GM18519 (cell line): ENCODE data around the gene SIRT2.

ENCODE experiments used
- ATAC-seq: cut with Tn5 transposase; IDR thresholded peaks from one replicate; pipeline ENCODE4 v1.9.1; 2021; ENCODE audit warnings: mild to moderate bottlenecking, moderate library complexity; ENCODE audit not compliant: unreplicated experiment, low FRiP score

SIRT2 gene

GRCh38 chr19:38848299-38849146 is 50.9 kb downstream of the SIRT2 start:
- ATAC-seq, result no peak

GRCh38 chr19:38846097-38846496 is 53.3 kb downstream of the SIRT2 start:
- no peak for ATAC-seq

- no peak for ATAC-seq
Observed at GRCh38 chr19:38845374-38846024, 53.9 kb downstream of the SIRT2 start.

GRCh38 chr19:38844093-38844686 is 55.2 kb downstream of the SIRT2 start:
- ATAC-seq, result no peak

GRCh38 chr19:38843175-38843758 is 56.2 kb downstream of the SIRT2 start:
- no peak for ATAC-seq

GRCh38 chr19:38842439-38843174 is 56.8 kb downstream of the SIRT2 start:
- ATAC-seq, result no peak

- ATAC-seq, result no peak
Observed at GRCh38 chr19:38841787-38842438, 57.5 kb downstream of the SIRT2 start.

- no peak for ATAC-seq
Observed at GRCh38 chr19:38841180-38841766, 58.1 kb downstream of the SIRT2 start.

GRCh38 chr19:38840583-38840968 is 58.8 kb downstream of the SIRT2 start:
- no peak for ATAC-seq

GRCh38 chr19:38839816-38840582 is 59.4 kb downstream of the SIRT2 start:
- no peak for ATAC-seq

GRCh38 chr19:38838986-38839761 is 60.2 kb downstream of the SIRT2 start:
- no peak for ATAC-seq

GRCh38 chr19:38838208-38838985 is 61.0 kb downstream of the SIRT2 start:
- no peak for ATAC-seq

- ATAC-seq, result no peak
Observed at GRCh38 chr19:38837656-38838121, 61.7 kb downstream of the SIRT2 start.

- no peak for ATAC-seq
Observed at GRCh38 chr19:38836983-38837626, 62.3 kb downstream of the SIRT2 start.

GRCh38 chr19:38836159-38836982 is 63.0 kb downstream of the SIRT2 start:
- no peak for ATAC-seq

- no peak for ATAC-seq
Observed at GRCh38 chr19:38834590-38834989, 64.8 kb downstream of the SIRT2 start.
